Gastroesophageal sphincter (tissue), 3 donors: ENCODE measurements around the gene GABRD.

Experiments
- EP300 ChIP-seq: sonication (generic); formaldehyde crosslinking; IDR thresholded peaks from one replicate; pipeline ENCODE4 v1.6.1; 2017; ENCODE audit warnings: antibody characterized with exemption, mild to moderate bottlenecking
- POLR2A ChIP-seq, 2 donors: fragments of 450-650 bp; IDR thresholded peaks; one replicate each; pipeline ENCODE4 v1.6.1; 2017; ENCODE audit warnings: antibody characterized with exemption in 2 of 2, mild to moderate bottlenecking in 2 of 2, moderate library complexity in 1 of 2
- POLR2AphosphoS5 ChIP-seq: sonication (generic); formaldehyde crosslinking; IDR thresholded peaks from one replicate; pipeline ENCODE4 v1.6.1; 2017; ENCODE audit warnings: antibody characterized with exemption
- TF ChIP-seq, protein P1 (sequence below), 4 experiments: fragments of 200-600 bp in 2 of 4; fragments of 450-650 bp in 2 of 4; sonication (generic) in 1 of 4; IDR thresholded peaks; one replicate each; pipeline ENCODE4 v1.5.1; 2017 to 2019; ENCODE audit warnings: antibody characterized with exemption in 4 of 4, mild to moderate bottlenecking in 2 of 4, moderate library complexity in 2 of 4

GRCh38 chr1:2065699-2066098, 46.6 kb downstream of the GABRD start:
- TF ChIP-seq POLR2A (IDR thresholded peaks at IDR 0.05), result no peak
- TF ChIP-seq, protein P1, sequence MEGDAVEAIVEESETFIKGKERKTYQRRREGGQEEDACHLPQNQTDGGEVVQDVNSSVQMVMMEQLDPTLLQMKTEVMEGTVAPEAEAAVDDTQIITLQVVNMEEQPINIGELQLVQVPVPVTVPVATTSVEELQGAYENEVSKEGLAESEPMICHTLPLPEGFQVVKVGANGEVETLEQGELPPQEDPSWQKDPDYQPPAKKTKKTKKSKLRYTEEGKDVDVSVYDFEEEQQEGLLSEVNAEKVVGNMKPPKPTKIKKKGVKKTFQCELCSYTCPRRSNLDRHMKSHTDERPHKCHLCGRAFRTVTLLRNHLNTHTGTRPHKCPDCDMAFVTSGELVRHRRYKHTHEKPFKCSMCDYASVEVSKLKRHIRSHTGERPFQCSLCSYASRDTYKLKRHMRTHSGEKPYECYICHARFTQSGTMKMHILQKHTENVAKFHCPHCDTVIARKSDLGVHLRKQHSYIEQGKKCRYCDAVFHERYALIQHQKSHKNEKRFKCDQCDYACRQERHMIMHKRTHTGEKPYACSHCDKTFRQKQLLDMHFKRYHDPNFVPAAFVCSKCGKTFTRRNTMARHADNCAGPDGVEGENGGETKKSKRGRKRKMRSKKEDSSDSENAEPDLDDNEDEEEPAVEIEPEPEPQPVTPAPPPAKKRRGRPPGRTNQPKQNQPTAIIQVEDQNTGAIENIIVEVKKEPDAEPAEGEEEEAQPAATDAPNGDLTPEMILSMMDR (IDR thresholded peaks at IDR 0.05), result no peak
- TF ChIP-seq POLR2AphosphoS5, result no peak
- TF ChIP-seq EP300, result no peak
